ENCODE data around the gene FCRL5. TPM values are rescaled to one million over a fixed set of nuclear protein-coding genes. Genes with fewer than 3 reads are reported as not detected.

FCRL5 gene
- total and polyA plus RNA-seq, 8 donors = 0.37 to 4.8 (median 0.76) TPM; not detected in 3

DNA sequence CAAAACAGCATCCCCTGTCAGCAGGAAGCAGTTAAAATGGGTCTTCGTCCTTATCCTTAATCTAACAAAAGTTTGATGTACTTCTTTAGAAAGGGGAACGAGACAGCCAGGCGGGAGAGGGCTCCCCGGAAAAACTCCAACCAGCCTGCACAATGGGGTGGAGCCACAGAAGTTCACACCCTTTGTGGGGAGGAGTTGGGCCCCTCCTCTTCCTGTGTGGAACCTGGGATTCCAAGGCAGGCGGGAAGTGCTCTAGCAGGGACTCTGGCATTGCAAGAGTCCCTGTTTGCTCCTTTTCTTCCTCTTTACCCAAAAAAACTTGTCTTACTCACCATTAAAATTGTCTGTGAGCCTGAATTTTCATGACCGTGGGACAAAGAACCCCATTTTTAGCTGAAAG is 47.7 kb downstream of the FCRL5 start:
- no peaks in the 10 kb centered on the region for H3K27me3 ChIP-seq
- H3K27ac ChIP-seq = no peak overlapping the region
- peaks cover 0 to 10% (median 3%) of the 10 kb centered on the region in 4 donors for H3K4me1 ChIP-seq
- intact Hi-C loops (cut with DNase I; ENCODE audit: low total_unique reads) = no loop called here
- no peak overlapping the region for H3K4me3 ChIP-seq
- H3K36me3 ChIP-seq = no peaks in the 10 kb centered on the region
- H3K9me3 ChIP-seq = no peaks in the 10 kb centered on the region
- TF ChIP-seq POLR2AphosphoS5 (IDR thresholded peaks at IDR 0.05) (no peak), POLR2A (IDR thresholded peaks at IDR 0.05) (no peak), EP300 (IDR thresholded peaks at IDR 0.05) (no peak), CTCF (IDR thresholded peaks at IDR 0.05) (no peak)
- 71 to 84% (median 76%) methylated on average over 6 of the region's 6 CpGs for WGBS, 5 donors
- DNase-seq = no peak

- Histone ChIP-seq H3K4me1 (no peaks in the 10 kb centered on the region), H3K9me3 (no peaks in the 10 kb centered on the region), H3K4me3 (no peak overlapping the region), H3K36me3 (no peaks in the 10 kb centered on the region), H3K27me3 (peaks cover 0 to 5% (median 0%) of the 10 kb centered on the region in 3 donors), H3K27ac (no peak overlapping the region)
- DNase-seq = no peak
- 87 to 91% (median 90%) methylated on average over 8 of the region's 8 CpGs for WGBS, 5 donors
- TF ChIP-seq POLR2A (IDR thresholded peaks at IDR 0.05) (no peak), EP300 (IDR thresholded peaks at IDR 0.05) (no peak), CTCF (IDR thresholded peaks at IDR 0.05) (no peak), POLR2AphosphoS5 (IDR thresholded peaks at IDR 0.05) (no peak)
- intact Hi-C loops (cut with DNase I; ENCODE audit: low total_unique reads) = no loop called here
These were observed 52.8 kb downstream of the FCRL5 start for GRCh38 chr1:157499521-157499920.

DNA sequence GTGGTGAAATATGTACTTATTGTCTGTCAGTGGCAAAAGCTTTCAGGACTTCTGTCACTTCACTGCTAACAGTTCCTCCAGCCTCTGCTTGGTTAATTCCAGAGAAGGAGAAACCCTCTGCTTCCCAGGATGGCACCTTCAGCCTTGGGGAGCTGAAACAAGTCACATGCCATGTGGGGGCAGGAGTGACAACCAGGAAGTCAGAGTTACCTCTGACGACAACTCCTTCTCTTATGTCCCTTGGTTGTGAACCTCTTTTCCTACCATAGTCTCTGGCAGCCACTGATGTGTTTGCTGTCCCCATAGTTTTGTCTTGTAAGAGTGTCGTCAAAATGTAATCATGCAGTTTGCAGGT is 53.6 kb downstream of the FCRL5 start:
- WGBS, 5 donors = 75 to 90% (median 81%) methylated on average over 2 of the region's 2 CpGs
- peaks cover 0 to 8% (median 0%) of the 10 kb centered on the region in 3 donors for H3K27me3 ChIP-seq
- no peak for DNase-seq
- no peak overlapping the region for H3K4me3 ChIP-seq
- no peaks in the 10 kb centered on the region for H3K9me3 ChIP-seq
- no peak for TF ChIP-seq CTCF (IDR thresholded peaks at IDR 0.05)
- no peak for TF ChIP-seq POLR2AphosphoS5 (IDR thresholded peaks at IDR 0.05)
- TF ChIP-seq EP300 (IDR thresholded peaks at IDR 0.05) = no peak
- no peak for TF ChIP-seq POLR2A (IDR thresholded peaks at IDR 0.05)
- no peaks in the 10 kb centered on the region for H3K36me3 ChIP-seq
- no peak overlapping the region for H3K27ac ChIP-seq
- no peaks in the 10 kb centered on the region for H3K4me1 ChIP-seq
- intact Hi-C loops (cut with DNase I; ENCODE audit: low total_unique reads) = no loop called here

GRCh38 chr1:157497987-157498735 is 54.2 kb downstream of the FCRL5 start:
- Histone ChIP-seq H3K4me3 (no peak overlapping the region), H3K27me3 (peaks cover 0 to 8% (median 0%) of the 10 kb centered on the region in 3 donors), H3K36me3 (no peaks in the 10 kb centered on the region), H3K27ac (no peak overlapping the region), H3K9me3 (no peaks in the 10 kb centered on the region), H3K4me1 (no peaks in the 10 kb centered on the region)
- TF ChIP-seq EP300 (IDR thresholded peaks at IDR 0.05) (no peak), POLR2A (IDR thresholded peaks at IDR 0.05) (no peak), CTCF (IDR thresholded peaks at IDR 0.05) (no peak), POLR2AphosphoS5 (IDR thresholded peaks at IDR 0.05) (no peak)
- DNase-seq = no peak
- 48 to 61% (median 56%) methylated on average over 3 of the region's 3 CpGs for WGBS, 5 donors
- intact Hi-C loops (cut with DNase I; ENCODE audit: low total_unique reads) = no loop called here
